Neural crest cell (in vitro differentiated cells): Measurements from ENCODE around the gene SORCS1. TPM values are rescaled to one million over a fixed set of nuclear protein-coding genes. Genes with fewer than 3 reads are reported as not detected.

ENCODE experiments used
- DNase-seq: peaks from one replicate; pipeline ENCODE4 v3.0.0; 2021; ENCODE audit warnings: low read depth, mixed read lengths, low spot score
- H3K27ac Mint-ChIP-seq: one replicate; pipeline ENCODE4 v1.8.0; 2021; ENCODE audit warnings: mild to moderate bottlenecking, mixed read lengths; ENCODE audit not compliant: unreplicated experiment
- H3K27me3 Mint-ChIP-seq: 2 replicates; pipeline ENCODE4 v1.8.0; 2021; ENCODE audit warnings: low read depth, mild to moderate bottlenecking, mixed read lengths
- H3K36me3 Mint-ChIP-seq: 2 replicates; pipeline ENCODE4 v1.8.0; 2021; ENCODE audit warnings: low read depth, mild to moderate bottlenecking, mixed read lengths
- H3K4me1 Mint-ChIP-seq: 2 replicates; pipeline ENCODE4 v1.8.0; 2021; ENCODE audit warnings: mixed read lengths
- H3K4me3 Mint-ChIP-seq: one replicate; pipeline ENCODE4 v1.8.0; 2021; ENCODE audit warnings: mild to moderate bottlenecking, mixed read lengths
- H3K9me3 Mint-ChIP-seq: 2 replicates; pipeline ENCODE4 v1.8.0; 2021; ENCODE audit warnings: mixed read lengths
- total RNA-seq: library from RNA; stranded (reverse); gene quantifications from 2 replicates; pipeline ENCODE4 v1.2.1, GENCODE V29; 2021
- TF ChIP-seq, protein P1 (sequence below): fragments of 200-600 bp; sonication (generic); conservative IDR thresholded peaks from 2 replicates; pipeline ENCODE4 v1.5.0; 2021; ENCODE audit warnings: antibody characterized with exemption, mild to moderate bottlenecking

SORCS1 gene
- total RNA-seq, 1 donor from 2014 or later = 8.2 TPM

DNA sequence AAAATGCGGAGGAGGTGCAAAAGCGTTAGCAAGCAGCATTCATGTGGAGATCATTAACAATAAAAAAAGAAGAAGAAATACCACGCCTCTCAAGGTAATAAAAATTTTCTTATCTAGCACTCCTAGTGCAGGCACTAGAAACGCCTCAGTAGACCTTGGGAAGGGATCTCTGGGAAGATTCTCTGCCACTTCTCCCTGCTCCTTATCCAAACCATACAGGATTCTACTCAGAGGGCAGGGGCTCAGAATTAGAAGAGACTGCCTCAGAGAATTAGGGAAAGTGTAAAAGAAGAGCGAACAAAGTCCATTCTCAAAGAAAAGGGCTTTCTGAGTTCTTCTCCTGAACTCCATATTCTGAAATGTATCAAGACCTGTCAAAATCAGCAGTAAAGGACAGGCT lies 413.4 kb downstream of the SORCS1 start:
- Mint-ChIP-seq H3K4me1 (no peaks in the 10 kb centered on the region), H3K36me3 (no peaks in the 10 kb centered on the region), H3K27ac (no peak overlapping the region), H3K27me3 (no peaks in the 10 kb centered on the region), H3K4me3 (no peak overlapping the region), H3K9me3 (no peaks in the 10 kb centered on the region)
- TF ChIP-seq, protein P1, sequence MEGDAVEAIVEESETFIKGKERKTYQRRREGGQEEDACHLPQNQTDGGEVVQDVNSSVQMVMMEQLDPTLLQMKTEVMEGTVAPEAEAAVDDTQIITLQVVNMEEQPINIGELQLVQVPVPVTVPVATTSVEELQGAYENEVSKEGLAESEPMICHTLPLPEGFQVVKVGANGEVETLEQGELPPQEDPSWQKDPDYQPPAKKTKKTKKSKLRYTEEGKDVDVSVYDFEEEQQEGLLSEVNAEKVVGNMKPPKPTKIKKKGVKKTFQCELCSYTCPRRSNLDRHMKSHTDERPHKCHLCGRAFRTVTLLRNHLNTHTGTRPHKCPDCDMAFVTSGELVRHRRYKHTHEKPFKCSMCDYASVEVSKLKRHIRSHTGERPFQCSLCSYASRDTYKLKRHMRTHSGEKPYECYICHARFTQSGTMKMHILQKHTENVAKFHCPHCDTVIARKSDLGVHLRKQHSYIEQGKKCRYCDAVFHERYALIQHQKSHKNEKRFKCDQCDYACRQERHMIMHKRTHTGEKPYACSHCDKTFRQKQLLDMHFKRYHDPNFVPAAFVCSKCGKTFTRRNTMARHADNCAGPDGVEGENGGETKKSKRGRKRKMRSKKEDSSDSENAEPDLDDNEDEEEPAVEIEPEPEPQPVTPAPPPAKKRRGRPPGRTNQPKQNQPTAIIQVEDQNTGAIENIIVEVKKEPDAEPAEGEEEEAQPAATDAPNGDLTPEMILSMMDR = no peak
- DNase-seq = no peak

DNA sequence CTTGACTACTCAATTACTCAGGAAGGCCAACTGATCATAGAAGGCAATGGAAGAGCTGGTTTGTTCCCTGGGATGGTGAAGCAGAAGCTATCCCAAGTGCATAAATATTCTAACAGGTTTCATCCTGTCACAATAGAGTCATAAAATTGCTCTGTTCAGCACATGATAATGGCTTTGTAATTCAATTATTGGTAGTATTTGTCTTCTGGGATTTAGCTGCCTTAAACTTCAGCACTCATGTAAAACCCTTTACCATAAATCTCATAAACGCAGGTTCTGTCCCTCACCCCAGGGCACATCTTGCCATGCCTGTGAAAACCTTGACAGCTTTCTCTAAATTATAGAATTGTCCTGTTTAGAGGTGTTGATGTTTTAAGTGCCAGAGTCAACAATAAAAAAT lies 417.6 kb downstream of the SORCS1 start:
- DNase-seq = no peak
- Mint-ChIP-seq H3K4me3 (no peak overlapping the region), H3K4me1 (no peaks in the 10 kb centered on the region), H3K9me3 (no peaks in the 10 kb centered on the region), H3K36me3 (no peaks in the 10 kb centered on the region), H3K27me3 (no peaks in the 10 kb centered on the region), H3K27ac (no peak overlapping the region)
- TF ChIP-seq, protein P1 = no peak

DNA sequence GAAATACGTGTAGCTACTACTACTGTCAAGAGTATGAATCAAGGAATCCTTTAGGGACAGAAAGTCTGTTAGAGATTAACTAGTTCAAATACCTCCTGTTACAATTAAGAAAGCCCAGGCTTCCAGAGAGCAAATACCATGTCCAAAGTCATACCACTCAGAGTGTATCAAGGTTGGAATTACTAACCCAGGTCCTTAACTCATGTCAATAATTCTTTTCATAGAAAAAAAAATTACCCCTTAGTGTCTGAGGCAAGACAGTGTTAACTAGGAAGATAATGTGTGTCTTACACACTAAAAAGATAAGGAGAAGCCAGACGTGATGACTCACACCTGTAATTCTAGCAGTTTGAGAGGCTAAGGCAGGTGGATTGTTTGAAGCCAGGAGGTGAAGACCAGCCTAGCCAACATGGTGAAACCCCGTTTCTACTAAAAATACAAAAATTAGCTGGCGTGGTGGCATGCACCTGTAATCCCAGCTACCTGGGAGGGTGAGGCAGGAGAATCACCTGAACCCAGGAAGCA lies 423.4 kb downstream of the SORCS1 start:
- Mint-ChIP-seq H3K27ac (no peak overlapping the region), H3K4me3 (no peak overlapping the region), H3K27me3 (no peaks in the 10 kb centered on the region), H3K4me1 (no peaks in the 10 kb centered on the region), H3K9me3 (peaks cover 2% of the 10 kb centered on the region), H3K36me3 (no peaks in the 10 kb centered on the region)
- TF ChIP-seq, protein P1 = no peak
- no peak for DNase-seq

DNA sequence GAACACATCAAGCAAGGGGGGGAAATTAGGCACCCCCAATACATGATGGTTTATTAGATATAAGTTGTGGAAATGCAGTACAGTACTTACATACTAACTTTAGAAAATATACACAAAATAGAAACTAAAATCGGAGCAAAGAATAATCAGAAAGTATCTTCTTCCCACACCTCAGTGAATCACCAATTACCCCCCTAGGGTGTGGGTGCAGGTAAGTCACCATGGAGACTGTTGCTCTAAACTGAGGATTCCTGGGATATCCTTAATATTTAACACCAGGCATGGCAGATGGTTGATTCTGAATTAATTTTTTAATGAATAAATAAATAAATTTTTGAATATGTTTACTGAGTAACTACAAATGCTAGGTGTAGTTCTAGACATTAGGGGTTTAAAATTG lies 424.4 kb downstream of the SORCS1 start:
- no peak for DNase-seq
- TF ChIP-seq, protein P1 = no peak
- no peaks in the 10 kb centered on the region for H3K4me1 Mint-ChIP-seq
- peaks cover 2% of the 10 kb centered on the region for H3K9me3 Mint-ChIP-seq
- no peak overlapping the region for H3K4me3 Mint-ChIP-seq
- no peak overlapping the region for H3K27ac Mint-ChIP-seq
- no peaks in the 10 kb centered on the region for H3K27me3 Mint-ChIP-seq
- no peaks in the 10 kb centered on the region for H3K36me3 Mint-ChIP-seq

GRCh38 chr10:106734220-106734619 lies 430.3 kb downstream of the SORCS1 start:
- Mint-ChIP-seq H3K4me1 (no peaks in the 10 kb centered on the region), H3K36me3 (no peaks in the 10 kb centered on the region), H3K9me3 (peaks cover 2% of the 10 kb centered on the region), H3K27ac (no peak overlapping the region), H3K4me3 (no peak overlapping the region), H3K27me3 (no peaks in the 10 kb centered on the region)
- TF ChIP-seq, protein P1 = no peak
- DNase-seq = no peak

GRCh38 chr10:106728232-106728631 lies 436.3 kb downstream of the SORCS1 start:
- no peak for DNase-seq
- Mint-ChIP-seq H3K27me3 (no peaks in the 10 kb centered on the region), H3K4me1 (no peaks in the 10 kb centered on the region), H3K9me3 (no peaks in the 10 kb centered on the region), H3K36me3 (no peaks in the 10 kb centered on the region), H3K27ac (no peak overlapping the region), H3K4me3 (no peak overlapping the region)
- TF ChIP-seq, protein P1 = no peak
